Stimulated activated CD4-positive, alpha-beta T cell treated with anti-CD3 and anti-CD28 coated beads, Interleukin-2, amount 100 ng/mL, for 48 hours (primary cell): ENCODE data around the gene TRIM71.
"Not testable (repeated sequence)": the region's sequence is repeated elsewhere in the genome, so short reads cannot be mapped to it uniquely, and the experiment has no call there.

ENCODE experiments used
- DNase-seq, 2 donors: peaks; one replicate each; pipeline ENCODE4 v3.0.0-alpha.2; 2020

TRIM71 gene

DNA sequence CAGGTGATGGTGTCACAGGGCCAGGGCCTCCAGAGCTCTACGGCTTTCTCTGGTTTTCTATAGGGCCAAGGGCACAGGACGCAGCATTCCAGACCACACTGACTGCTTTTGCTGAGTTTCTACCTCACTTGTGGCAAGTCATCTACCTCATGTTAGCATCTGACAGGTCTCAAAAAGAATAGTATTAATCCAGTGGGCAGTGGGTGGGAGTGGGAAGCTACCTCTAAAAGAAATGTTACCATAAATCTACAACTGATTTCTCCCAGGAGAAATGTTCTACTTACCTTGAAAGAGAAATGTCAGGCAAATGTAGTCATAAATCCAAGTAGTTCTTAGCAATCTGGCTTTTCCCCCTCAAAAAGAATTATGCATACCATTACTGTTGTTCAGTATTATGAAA, 77.9 kb downstream of the TRIM71 start:
- no peak for DNase-seq

DNA sequence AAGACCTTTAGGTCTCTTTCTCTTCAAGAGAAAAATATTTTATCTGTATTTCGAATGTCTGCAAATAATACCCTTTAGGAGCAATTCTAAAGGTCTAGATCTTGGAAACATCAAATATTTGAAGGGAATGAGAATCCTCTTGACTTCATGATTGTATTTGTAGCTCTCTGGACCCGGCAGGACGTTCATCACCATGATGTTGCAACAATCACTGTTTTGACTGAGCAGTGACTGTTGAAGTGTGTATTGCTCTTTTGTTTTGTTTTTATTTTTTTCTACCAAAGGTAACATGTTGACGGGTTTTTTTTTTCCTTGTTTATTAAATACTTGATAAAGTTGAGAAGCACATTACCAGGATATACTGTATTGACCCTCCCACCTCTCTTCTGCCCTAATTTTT, 78.3 kb downstream of the TRIM71 start:
- DNase-seq = no peak

DNA sequence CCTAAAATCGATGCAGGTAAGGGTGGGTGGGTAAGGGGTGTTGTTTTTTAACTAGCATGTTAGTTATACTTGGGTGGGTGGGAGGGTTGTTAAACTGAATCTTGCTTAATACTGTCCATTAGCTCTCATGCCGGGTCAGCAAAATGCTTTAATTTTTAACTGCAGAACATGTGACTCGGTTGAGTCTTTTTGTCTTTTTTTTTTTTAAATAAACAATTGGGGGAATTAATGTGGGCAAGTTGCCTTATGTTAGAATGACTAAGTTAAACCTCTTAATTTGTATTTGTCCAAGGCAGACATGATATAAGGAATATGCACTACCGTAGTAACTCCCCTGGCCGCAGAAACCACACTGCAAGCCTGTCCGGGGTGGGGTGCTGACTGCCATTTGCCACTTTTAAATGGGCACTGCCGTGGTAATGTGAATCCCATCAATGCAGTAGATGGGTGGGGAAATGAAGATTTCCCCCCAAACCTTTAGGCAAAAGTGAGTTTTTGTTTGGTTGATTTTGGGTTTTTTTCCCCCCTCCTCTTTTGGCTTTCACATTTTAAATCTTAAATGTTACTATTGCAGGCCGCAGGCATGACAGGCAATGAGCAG, 79.3 kb downstream of the TRIM71 start:
- no peak for DNase-seq

DNA sequence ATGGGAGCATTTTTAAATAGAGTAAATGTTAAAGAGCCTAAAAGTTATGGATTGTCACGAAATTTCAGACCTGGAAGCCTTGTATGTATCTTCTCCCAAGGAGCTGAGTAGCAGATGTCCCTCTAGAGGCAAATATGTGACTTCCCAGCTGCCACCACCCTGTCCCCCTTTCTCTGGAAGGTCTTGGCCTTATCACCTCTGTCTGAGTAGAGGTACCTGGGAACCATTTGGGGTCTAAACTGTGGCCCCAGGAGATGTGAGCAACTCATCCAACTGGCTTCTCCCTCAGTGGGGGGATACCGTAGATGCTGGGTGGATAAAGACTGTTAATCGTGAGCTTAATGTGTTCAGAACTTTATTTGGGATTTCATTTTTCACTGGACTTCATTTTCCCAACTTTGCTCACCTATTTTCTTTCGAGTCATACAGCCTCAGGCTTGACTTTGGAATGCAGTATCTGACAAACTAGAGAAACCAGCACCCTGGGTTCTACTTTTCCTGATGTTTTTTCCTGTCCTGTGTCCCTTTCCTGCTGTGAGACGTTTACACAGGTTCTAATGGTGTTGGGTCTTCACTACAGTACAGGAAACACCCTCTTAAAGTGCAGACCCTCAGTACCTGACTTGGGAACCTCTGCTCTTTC, 80.3 kb downstream of the TRIM71 start:
- no peak for DNase-seq

DNA sequence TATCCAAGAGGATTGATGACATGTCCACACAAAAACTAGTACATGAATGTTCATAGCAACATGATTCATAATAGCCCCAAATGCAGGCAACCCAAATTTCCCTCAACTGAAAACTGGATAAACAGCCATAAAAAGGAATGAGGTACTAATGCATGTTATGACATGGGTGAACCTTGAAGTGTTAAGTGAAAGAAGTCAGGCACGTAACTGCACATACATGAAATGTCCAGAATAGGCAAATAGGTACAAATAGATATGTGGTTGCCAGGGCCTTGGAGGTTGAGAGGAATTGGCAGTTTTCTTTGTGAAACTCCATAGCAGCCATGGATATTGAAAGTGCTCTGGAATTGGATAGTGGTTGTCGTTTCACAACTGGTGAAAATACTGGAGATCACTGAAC, 81.5 kb downstream of the TRIM71 start:
- no peak for DNase-seq

DNA sequence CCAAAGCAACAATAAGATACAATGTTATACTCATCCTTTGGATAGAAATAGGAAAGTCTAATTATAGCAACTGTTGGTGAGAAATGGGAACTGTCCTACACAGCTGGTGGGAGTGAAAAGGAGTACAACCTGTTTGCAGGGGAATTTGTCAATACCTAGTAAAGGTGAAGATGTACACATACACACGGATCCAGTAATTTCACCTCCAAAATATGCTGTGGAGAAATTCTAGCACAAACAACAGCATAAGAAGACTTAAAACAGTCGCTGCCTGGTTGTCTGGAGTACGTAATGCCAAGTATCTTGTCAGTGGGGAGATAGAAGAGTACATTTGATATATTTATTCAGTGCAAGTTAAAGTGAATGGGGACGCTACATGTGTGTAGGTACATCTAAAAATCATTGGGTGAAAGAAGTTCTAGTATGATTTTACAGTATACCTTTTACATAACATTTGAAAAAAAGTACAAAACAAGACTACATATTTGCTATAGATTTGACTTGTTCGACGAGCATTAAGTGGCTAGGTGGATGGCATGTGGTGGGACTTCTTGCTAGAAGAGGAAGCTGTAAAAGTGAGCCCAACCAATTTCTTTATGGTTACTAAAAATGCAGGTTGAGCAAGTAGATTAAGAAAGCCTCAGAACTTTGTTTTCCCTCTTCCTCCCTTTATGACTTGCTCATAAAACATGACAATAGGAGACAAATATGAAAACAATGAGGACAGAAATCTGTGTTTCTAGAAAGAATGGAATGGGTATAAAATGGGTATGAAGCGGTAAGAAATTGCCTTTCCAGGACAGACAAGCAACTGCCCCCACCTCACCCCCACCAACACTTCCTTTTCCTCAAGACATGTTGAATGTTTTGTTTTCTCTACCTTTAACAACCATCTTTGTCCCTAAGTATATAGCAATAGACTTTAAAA, 83.5 kb downstream of the TRIM71 start:
- no peak for DNase-seq

DNA sequence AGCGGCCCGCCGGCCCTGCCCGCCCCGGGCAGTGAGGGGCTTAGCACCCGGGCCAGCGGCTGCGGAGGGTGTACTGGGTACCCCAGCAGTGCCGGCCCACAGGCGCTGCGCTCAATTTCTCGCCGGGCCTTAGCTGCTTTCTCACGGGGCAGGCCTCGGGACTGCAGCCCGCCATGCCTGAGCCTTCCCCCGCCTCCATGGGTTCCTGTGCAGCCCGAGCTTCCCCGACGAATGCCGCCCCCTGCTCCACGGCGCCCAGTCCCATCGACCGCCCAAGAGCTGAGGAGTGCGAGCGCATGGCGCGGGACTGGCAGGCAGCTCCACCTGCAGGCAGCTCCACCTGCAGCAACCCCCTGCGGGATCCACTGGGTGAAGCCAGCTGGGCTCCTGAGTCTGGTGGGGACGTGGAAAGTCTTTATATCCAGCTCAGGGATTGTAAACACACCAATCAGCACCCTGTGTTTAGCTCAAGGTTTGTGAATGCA, 85.1 kb downstream of the TRIM71 start:
- DNase-seq = peak; percentile 13 to 16

DNA sequence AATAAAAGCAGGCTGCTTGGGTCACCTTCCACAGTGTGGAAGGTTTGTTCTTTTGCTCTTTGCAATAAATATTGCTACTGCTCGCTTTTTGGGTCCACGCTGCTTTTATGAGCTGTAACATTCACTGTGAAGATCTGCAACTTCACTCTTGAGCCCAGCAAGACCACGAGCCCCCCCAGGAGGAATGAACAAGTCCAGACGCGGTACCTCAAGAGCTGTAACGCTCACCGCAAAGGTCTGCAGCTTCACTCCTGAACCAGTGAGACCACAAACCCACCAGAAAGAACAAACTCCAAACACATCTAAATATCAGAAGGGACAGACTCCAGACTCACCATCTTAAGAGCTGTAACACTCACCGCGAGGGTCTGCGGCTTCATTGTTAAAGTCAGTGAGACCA, 86.2 kb downstream of the TRIM71 start:
- no peak for DNase-seq

DNA sequence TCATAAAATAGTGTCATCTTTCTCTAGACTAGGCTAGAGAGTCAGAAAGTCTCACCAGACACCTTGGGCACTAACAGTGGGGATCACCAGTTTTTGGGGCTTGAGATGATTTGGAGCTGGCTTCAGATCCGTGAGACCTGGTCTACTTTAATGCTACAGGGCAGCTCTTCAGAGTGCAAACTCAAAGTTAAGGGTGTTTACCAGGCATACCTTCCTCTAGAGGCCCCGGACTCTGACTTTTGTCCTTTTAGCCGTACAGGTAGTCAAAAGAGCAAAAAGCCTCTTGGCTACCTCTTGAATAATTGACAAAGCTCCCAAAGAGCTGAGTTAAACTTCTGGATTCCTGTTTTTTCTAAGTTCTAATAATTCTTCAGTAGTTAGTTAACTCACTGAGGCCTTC, 92.2 kb downstream of the TRIM71 start:
- DNase-seq = no peak

DNA sequence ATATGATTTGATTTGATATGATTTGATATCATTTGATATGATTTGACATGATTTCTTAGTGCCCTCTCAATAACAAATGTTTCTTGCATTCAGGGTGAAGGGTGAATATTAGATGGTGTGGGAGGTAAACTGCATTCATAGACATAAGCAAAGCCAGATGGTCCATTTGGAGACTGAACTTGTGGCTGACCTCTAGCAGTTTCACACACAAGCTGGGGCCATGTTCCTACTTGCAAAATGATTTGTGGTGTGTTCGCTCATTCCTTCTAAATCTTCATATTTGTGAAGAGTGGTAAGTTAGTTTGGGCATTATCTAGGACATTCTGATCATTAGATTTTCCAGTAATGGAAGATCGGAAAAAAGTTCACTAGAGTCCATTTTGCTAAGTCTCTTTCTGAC, 93.2 kb downstream of the TRIM71 start:
- DNase-seq = no peak

DNA sequence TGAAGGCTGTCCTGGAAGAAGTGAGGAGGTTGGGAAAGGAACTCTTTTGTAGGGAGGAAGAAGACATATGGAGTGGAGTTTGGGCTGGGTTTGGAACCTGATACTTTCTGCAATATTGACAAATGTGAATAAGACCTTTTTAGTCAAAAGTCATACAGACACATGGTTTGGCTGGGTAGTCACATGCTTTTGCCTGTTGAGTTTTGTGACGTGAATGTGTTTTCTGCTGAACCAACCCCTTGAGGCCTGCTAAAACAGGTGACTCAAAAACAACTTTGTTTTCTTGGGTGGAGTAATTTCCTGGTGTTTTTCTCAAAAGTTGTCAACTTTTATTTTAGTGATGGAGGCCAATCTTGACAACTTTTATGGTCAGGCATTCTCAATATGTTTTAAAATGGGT, 94.2 kb downstream of the TRIM71 start:
- no peak for DNase-seq

DNA sequence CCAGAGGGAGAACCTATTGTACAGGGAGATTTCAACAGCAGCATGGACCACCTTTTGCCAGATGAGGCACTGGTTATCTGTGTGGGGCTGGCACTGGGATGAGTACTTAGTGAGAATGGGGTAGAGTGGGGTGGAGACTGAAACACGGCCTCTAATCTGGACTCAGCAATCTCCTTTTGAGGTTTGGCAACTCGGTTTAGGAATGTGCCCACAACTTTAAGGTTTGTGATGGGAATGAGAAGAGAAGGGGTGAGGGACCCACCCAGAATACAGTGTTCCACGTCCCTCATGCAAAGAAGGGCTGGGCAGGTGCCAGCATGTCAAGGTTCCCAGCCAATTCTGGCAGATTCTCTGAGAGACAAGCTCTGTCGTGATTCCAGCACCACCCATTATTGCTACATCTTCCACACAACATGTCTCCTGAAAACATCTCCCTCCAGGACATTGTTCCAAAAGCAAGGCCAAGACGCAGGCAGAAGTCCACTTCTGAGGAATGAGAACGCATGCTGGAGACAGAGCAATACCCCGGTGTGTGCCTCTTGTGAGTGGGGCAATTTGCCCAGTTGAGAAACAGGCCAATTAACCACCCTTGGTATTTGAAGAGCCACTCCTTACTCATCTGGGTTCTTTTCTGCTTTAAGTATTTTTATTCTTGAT, 96.1 kb downstream of the TRIM71 start:
- no peak for DNase-seq

DNA sequence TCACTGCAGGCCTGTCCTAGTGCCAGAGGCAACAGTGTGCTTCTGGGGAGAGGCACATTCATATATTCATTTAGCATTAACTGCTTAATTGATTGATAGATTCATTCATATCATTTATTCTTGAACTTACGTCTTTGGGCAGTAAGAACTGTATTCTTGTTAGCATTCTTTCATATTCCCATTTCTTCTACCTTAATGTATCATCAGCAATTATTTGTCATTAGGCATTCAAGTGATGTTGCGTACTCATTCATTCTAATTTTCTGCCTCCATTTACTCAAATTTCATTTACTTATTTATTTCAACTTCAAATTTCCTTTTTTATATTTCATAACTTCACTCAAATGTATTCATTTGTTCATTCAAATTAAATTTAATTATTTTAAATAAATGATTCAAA, 102.1 kb downstream of the TRIM71 start:
- DNase-seq = no peak

DNA sequence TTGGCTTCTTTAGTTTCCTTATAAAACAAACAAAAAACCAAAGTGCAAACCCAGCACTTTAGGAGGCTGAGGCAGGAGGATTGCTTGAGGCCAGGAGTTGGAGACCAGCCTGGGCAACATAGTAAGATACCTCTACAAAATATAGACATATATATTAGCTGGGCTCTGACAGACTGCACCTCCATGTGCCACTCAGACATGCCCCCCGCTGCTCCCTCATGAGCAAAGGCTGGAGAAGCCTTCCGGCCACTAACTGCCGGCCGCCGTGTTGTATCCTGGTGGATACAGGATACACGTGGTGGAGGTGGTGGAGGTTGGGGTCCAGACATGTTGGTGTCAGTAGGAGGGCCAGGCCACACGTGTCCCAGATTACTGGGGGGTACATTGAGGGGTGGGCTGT, 104.3 kb downstream of the TRIM71 start:
- no peak for DNase-seq

DNA sequence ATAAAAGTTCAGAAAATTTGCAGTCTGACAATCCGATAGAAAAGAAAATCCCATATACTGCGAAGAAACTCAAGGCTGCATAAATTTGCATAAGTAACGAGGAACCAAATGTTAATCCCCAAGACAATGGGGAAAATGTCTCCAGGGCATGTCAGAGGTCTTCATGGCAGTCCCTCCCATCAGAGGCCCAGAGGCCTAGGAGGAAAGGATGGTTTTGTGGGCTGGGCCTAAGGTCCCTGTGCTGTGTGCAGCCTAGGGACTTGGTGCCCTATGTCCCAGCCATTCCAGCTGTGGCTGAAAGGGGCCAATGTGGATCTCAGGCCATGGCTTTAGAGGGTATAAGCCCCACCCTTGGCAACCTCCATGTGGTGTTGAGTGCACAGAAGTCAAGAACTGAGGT, 112.4 kb downstream of the TRIM71 start:
- no peak for DNase-seq

DNA sequence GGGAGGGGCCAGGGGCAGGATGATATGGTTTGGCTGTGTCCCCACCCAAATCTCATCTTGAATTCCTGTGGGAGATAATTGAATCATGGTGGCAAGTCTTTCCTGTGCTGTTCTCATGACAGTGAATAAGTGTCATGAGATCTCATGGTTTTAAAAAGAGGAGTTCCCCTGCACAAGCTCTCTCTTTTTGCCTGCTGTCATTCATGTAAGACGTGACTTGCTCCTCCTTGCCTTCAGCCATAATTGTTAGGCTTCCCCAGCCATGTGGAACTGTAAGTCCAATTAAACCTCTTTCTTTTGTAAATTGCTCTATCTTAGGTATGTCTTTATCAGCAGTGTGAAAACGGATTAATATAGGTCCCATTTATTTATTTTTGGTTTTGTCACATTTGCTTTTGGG, 113.5 kb downstream of the TRIM71 start:
- DNase-seq = not testable (repeated sequence)

DNA sequence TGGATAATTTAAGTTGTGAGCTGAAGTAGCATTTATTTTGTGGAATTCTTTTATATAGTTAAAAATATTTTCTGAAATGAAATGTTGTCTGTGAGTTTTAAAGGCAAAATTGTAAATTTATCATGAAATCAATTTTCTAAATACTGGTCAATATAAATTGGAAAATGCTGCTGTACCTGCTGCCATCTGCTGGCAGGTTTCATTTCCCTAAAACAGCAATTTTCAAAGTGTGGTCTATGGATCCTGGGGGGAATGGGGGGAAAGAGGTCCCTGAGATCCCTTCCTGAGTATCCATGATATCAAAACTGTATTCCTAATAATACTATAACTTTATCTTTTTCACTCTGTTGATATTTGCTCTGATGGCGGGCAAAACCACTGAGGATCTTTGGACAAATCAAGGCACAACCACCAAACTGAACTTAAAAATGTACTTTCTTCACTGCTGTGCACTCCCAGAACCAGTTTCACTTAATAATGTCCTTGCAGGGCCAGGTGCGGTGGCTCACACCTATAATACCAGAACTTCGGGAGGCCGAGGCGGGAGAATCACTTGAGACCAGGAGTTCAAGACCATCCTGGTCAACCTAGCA, 116.4 kb downstream of the TRIM71 start:
- no peak for DNase-seq

DNA sequence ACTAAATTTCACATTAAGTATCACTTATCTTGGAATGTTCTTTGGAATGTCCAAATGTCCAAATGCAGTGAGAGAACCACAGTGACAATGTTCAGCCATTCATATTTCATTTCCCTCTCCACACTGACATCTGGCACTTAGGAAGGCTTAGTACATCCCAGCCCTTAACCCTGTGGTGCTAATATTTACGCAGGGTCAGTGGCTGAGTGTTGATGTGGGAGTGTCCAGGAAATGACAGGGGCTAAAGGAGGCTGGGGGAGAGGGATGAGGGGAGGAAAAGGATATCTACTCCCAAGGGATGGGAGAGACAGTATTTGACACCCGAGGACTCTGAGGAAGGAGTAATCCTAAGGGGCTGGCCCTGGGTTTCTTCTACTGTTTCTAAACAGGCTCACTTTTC, 119.5 kb downstream of the TRIM71 start:
- no peak for DNase-seq

DNA sequence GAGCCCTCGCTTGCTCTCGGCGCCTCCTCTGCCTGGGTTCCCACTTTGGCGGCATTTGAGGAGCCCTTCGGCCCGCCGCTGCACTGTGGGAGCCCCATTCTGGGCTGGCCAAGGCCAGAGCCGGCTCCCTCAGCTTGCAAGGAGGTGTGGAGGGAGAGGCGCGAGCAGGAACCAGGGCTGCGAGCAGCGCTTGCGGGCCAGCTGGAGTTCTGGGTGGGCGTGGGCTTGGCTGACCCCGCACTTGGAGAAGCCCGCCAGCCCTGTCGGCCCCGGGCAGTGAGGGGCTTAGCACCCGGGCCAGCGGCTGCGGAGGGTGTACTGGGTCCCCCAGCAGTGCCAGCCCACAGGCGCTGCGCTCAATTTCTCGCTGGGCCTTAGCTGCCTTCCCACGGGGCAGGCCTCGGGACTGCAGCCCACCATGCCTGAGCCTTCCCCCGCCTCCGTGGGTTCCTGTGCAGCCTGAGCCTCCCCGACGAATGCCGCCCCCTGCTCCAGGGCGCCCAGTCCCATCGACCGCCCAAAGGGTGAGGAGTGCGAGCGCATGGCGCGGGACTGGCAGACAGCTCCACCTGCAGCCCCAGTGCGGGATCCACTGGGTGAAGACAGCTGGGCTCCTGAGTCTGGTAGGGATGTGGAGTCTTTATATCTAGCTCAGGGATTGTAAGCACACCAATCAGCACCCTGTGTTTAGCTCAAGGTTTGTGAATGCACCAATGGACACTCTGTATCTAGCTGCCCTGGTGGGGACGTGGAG, 121.9 kb downstream of the TRIM71 start:
- DNase-seq = not testable (repeated sequence)

DNA sequence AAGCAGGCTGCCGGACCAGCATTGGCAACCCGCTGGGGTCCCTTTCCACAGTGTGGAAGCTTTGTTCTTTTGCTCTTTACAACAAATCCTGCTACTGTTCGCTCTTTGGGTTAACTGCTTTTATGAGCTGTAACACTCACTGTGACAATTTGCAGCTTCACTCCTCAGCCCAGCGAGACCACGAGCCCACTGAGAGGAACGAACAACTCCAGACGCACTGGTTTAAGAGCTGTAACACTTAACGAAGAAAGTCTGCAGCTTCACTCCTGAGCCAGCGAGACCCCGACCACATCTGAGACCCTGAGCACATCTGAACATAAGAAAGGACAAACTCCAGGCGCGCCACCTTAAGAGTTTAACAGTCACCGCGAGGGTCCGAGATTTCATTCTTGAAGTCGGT, 122.9 kb downstream of the TRIM71 start:
- no peak for DNase-seq

DNA sequence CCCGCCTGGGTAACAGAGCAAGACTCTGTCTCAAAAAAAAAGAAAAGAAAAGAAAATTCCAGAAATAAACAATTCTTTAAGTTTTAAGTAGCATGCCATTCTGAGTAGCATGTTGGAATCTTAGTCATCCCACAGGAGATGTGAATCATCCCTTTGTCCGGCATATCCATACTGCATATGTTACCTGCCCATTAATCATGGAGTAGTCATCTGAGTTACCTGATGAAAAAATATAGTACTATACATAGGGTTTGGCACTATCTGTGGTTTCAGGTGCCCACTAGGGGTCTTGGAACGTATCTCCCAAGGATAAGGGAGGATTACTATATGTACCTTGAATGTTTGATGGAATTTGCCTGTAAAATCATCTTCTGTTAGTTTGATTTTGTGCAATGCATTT, 127.3 kb downstream of the TRIM71 start:
- DNase-seq = no peak

DNA sequence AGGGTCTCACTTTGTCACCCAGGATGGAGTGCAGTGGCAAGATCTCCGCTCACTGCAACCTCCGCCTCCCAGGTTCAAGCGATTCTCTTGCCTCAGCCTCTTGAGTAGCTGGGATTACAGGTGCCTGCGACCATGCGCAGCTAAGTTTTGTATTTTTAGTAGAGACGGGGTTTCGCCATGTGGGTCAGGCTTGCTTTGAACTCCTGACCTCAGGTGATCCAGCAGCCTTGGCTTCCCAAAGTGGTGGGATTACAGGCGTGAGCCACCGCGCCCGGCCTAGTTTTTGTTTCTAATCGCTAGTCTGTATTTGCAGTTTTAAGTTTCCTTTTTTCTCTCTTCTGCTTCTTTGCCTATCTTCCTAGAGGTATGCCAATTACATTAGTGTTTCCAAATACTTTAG, 127.8 kb downstream of the TRIM71 start:
- not testable (repeated sequence) for DNase-seq
